CD4-positive, alpha-beta T cell treated with Interleukin-4 for 4 hours (primary cell): ENCODE data around the gene COL20A1.
"Not testable (repeated sequence)": the region's sequence is repeated elsewhere in the genome, so short reads cannot be mapped to it uniquely, and the experiment has no call there.

Source experiments
- DNase-seq: peaks from one replicate; pipeline ENCODE4 v3.0.0-alpha.2; 2020

Gene COL20A1

DNA sequence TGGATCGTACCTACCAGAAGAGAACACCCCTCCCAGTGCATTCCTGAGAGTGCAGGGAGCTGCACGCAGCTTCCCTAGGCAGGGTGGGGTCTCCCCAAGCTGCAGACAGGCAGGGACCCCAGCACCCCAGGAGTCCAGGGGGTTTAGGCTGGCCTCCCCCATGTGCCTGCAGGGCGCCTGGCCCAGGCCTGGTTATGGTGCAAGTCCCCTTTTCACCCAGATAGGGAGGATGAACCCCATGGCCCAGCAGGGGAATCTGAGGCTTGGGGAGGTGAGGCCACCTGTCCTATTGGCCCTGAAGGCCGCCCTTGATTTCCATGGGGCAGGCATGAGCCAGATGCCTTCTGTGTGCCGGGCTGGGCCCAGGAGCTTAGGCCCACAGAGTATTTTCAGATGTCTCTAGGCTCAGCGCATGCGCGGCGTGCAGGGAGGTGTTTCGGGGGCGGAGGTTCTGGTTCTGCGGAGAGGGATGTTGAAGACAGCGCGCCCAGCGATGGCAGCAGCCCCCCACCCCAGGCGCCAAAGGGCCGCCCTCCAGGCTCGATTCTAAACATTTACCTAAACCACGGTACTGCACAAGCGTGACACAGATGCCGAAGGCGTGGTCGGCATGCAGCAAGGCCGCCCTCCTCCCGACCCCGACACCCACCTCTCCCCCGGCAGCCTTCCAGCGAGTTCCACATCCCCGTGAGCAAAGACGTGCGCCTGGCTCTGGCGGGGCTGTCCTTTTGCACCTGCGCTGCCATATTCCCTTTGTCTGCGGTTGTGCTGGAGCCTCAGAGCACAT, 29.4 kb downstream of the COL20A1 start:
- DNase-seq, result no peak

GRCh38 chr20:63322933-63323273, 29.9 kb downstream of the COL20A1 start:
- no peak for DNase-seq

GRCh38 chr20:63323357-63323981, 30.5 kb downstream of the COL20A1 start:
- DNase-seq, result no peak

DNA sequence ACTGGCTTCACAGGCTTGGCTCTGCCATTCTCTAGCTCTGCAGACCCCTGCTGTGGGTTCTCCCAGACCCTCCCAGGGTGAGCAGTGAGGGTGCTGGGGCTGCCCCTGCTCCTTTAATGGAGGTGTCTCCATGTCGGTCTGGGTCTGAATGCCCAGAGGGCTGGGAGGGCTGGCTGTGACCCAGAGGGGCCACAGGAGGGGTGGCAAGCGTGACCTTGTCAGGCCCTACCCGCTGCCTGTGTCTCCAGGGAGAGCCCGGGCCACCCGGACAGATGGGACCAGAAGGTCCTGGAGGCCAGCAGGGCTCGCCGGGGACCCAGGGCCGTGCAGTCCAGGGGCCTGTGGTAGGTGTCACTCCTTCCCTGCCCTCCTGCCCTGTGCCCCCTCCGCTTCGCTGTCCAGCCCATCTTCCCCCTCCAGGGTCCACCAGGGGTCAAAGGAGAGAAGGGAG, 32.1 kb downstream of the COL20A1 start:
- DNase-seq, result no peak

DNA sequence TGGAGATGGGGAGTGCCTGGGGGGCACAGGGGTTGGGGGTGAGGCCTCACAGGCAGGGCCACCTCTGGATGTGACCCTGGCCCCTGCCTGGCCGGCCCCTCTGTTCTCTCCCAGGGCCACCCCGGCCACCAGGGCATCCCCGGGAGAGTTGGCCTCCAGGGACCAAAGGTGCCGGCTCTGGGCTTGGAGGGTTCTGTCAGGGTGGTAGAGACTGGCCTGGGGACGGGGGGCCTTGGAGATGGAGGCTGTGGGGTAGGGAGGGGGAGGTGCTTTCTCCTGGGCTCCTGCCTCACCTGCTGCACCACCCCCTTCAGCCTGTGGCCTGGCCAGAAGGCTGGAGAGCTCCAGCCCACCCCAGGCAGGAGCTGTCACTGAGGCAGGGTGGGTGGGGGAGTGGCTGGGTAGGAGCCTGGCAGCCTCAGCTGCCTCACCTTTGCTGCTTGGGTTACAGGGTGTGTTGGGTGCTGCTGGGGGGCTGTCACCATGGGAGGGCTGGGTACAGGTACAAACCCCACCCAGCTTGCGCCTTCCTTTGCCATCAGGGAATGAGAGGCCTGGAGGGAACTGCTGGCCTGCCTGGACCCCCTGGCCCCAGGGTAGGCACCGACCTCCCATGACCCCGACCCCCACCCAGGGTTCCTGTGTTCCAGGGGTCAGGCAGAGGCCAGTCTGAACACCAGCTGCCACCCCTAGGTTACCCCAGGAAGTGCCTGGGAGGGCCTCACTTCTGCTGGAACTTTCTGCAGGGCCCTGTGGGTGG, 32.7 kb downstream of the COL20A1 start:
- no peak for DNase-seq

DNA sequence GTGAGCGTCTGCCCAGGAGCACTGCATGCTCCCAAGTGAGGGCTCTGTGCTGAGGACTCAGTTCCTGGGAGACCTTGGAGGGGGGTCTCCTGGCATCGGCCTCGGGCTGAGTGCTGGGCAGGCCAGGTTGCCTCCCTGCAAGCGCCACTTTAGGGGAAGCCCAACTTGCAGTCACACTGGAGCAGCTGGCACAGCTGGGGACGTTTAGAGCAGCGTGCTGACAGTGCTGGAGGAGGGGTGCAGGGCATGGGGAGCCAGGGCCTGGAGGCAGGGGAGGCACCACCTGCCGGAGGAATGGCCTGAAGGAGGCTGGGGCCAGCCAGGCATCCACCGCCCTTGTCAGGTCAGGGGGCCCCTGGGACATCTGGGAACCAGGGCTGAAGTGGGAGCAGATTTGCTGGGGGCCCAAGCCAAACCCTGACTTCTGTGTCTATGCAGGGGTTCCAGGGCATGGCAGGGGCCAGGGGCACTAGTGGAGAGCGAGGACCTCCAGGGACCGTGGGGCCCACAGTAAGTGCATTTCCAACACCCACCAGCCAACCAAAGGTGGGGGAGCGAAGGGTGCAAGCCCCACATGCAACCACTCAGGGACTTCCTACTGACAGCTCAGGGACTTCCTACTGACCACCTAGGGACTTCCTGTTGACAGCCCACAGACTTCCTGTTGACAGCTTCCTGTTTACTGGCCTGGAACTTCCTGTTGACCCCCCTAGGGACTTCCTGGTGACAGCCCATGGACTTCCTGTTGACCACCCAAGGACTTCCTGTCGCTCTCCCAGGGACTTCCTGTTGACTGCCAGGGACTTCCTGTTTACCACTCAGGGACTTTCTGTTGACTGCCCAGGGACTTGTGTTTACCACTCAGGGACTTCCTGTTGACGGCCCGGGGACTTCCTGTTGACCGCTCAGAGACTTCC, 33.6 kb downstream of the COL20A1 start:
- no peak for DNase-seq

DNA sequence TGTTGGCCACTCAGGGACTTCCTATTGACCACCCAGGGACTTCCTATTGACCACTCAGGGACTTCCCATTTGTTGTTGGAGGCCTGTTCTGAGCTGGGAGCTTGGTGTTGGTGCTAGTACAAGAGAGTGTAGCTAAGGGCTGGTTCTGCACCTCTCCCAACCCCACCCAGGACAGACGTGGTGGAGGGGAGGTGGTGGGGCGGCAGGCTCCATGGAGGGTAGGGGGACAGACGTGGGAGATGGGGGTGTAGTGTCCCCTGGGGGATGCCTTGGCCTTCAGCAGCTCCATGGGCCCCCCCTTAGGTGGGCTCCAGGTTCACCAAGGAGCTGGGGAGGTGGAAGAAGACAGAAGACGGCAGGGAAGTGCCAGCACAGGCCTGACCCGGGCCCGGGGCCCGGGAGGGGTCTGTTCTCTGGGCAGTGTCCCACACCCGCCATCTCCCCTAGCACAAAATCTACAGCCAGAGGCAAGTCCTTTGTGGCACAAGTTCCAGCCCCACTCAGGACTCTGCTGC, 34.3 kb downstream of the COL20A1 start:
- DNase-seq, result no peak

DNA sequence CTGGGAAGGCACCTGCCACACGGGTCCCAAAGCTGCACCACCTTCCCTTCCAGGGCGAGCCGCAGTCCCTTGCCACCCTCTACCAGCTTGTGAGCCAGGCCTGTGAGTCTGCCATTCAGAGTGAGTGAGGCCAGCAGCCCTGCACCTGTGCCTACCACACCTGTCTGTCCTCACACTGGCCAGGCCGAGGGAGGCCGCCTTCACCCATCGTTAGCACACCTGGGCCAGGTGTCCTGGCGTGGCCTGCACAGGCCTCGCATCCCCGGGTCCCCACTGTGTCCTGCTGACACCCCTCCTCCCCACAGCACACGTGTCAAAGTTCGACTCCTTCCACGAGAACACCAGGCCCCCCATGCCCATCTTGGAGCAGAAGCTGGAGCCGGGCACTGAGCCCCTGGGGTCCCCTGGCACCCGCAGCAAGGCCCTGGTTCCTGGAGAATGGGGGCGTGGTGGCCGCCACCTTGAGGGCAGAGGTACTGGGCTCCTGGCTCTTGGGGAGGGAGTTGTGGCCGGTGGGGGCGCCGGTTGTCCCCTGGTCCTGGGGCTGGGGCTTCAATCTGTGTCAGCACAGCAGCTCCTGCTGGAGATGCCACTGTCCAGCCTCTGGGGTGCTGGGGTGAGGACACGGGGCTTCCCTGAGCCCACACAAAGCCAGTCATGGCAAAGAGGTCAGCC, 35.2 kb downstream of the COL20A1 start:
- no peak for DNase-seq

GRCh38 chr20:63328718-63329275, 35.8 kb downstream of the COL20A1 start:
- DNase-seq, result no peak

DNA sequence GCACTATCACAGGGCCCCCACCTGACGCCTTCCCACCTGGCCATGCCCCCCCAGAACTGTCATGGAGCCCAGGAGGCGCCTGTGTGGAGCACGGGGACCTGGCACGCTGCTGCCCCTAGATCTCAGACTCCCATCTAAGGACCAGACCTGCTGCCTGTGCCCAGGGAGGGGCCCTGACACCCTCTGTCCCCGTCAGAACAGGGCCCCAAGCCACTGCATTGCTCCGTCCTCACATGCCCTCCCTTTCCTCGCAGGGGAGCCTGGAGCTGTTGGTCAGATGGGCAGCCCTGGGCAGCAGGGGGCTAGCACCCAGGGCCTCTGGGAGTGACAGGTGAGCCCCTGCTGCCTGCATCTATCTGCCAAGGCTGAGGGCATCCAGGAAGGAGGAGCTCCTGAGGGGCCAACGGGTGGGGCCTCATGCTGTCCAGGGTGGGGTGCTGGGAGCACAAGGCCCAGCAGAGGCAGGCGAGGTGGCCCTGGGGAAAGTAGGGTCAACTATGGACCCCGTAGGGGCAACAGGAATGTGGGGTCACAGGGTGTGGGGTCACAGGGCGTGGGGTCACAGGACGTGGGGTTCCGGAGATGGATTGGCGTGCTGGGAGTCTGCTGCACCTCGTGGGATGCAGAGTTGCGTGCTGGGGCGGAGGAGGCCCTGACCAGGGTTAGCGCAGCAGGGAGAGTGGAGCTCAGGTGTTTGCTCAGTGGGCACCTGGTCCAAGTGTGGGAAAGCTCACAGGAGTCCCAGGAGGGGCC, 36.5 kb downstream of the COL20A1 start:
- no peak for DNase-seq

DNA sequence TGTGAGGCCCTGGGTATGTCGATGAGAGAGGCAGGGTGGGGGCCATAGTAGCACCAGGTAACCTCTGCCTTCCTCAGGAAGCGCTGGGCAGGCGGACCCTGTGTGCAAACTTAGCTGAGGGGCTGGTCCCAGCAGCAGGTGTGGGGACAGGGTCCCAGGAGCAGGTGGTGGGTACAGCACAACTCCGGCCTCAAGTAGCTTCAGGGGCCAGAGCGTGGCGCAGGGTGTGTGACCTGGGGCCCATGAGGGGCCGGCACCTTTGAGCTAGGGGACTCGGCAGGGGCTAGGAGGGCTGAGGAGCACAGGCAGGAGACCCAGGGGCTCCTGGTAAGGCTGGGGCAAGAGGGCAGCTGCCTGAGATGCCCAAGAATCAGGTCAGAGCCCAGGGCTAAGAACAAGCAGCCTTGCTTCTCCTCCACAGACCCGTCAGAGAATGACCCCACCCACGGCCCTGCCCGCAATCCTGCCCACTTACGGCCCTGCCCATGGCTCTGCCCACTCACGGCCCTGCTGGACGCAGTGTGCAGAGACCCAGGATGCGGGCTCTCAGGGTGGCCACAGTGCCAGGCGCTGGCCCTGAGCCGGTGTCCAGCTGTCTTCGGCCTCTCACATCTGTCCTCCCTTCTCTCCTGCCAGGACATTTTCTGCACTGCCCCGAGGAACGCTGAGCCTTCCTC, 37.2 kb downstream of the COL20A1 start:
- no peak for DNase-seq

GRCh38 chr20:63330940-63331339, 38.0 kb downstream of the COL20A1 start:
- no peak for DNase-seq

DNA sequence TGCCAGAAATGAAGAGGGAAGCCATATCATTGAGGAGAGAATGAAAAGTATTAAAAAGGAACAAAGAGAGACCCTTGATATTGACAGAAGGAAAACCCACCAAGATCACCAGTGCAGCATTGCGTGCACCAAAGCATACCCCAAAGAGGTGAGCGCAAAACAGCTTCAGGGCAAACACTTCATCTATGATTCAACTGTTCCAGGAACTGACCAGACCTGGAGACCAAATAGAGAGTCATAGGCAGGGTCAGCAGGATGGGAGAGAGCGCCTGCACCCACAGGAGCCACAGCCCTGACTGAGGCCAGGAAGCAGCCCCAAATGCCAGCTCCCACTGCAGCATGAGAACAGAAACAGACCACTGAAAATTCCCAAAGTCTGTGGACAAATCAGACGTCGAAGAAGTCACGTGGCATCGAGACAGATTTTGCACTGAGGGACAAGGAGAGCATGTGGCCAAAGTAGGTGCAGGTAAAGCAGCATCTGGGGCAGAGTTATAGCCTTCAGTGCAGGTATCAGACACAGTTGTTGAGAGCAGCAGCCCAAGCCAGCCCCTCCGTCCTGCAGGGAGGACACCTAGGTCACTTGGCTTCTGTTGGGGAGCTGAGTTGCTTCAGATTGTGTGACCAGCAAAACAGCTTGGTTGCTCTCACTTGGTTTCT, 38.9 kb downstream of the COL20A1 start:
- no peak for DNase-seq

- DNase-seq, result no peak
These were observed 39.7 kb downstream of the COL20A1 start for GRCh38 chr20:63332488-63333240.

- DNase-seq, result no peak
These were observed 40.4 kb downstream of the COL20A1 start for GRCh38 chr20:63333241-63333836.

DNA sequence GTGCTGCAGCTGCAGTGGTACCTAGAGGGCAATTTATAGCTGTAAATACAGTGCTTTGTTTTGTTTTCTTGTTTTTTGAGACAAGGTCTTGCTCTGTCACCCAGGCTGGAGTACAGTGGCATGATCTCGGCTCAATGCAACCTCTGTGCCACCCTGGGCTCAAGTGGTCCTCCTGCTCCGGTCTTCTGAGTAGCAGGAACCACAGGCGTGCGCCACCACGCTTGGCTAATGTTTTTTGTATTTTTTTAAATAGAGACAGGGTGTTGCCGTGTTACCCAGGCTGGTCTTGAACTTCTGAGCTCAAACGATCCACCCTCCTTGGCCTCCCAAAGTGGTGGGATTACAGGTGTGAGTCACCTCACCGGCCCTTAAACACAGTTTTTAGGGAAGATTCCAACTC, 41.4 kb downstream of the COL20A1 start:
- no peak for DNase-seq

DNA sequence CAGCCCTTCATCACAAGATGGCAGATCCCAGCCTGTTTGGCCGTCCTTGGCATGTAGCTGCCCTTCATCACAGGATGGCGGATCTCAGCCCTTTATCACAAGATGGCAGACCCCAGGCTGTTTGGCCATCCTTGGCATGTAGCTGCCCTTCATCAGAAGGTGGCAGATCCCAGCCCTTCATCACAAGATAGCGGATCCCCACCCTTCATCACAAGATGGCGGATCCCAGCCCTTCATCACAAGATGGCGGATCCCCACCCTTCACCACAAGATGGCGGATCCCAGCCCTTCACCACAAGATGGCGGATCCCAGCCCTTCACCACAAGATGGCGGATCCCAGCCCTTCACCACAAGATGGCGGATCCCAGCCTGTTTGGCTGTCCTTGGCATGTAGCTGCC, 42.1 kb downstream of the COL20A1 start:
- not testable (repeated sequence) for DNase-seq

DNA sequence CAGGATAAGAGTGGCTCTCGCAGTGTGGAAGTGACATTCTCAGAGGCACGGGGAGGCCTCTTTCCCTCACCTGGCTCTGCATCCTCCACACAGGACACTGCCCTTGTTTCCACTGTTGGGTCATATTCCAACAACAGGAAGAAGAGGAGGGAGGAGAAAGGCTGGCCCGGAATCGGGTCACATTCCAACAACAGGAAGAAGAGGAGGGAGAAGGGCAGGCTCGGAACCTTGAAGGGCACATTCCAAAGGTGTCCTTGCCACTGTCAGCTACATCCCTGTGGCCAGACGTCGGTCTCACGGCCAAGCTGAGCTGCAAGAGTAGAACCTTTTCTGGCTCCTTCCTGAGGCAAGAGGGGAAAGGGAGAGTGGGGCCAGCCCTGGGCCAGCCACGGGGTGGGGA, 42.7 kb downstream of the COL20A1 start:
- DNase-seq, result no peak
